GM18858 (cell line): Measurements from ENCODE around the gene KRTAP12-2.
"Not testable (repeated sequence)": the region's sequence is repeated elsewhere in the genome, so short reads cannot be mapped to it uniquely, and the experiment has no call there.

Experiments
- ATAC-seq: cut with Tn5 transposase; IDR thresholded peaks from one replicate; pipeline ENCODE4 v1.9.1; 2021; ENCODE audit not compliant: unreplicated experiment

KRTAP12-2 gene

GRCh38 chr21:44632067-44632466 is 34.7 kb downstream of the KRTAP12-2 start:
- no peak for ATAC-seq

DNA sequence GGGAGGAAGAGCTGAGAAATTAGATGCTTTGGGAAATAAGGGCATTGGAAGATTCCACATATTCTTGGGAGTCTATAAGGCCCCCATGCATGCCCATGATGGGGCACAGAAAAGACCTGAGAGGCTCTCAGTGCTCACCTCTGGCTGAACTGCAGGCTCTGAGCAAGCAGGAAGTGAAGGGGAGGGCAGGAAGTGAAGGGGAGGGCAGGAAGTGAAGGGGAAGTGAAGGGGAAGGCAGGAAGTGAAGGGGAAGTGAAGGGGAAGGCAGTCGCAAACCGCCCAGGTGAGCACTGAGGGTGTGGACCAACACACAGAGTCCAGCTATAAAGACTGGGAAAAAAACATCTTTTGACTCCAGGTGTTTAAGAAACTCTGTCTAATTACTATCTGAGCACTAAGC is 36.3 kb downstream of the KRTAP12-2 start:
- no peak for ATAC-seq

- ATAC-seq = no peak
Observed at GRCh38 chr21:44628707-44629391, 37.9 kb downstream of the KRTAP12-2 start.

DNA sequence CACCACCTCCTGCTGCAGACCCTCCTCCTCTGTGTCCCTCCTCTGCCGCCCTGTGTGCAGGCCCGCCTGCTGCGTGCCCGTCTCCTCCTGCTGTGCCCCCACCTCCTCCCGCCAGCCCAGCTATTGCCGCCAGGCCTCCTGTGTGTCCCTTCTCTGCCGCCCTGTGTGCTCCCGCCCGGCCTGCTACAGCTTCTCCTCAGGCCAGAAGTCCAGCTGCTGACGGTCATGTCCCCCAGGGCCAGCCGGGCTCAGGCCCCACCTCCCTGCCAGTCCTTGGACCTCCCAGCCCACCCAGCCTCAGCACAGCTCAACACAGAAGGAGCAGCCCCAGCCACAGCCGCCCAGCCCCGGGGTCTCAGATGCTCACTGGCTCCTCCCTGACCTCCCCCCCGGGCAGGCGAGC is 38.9 kb downstream of the KRTAP12-2 start:
- not testable (repeated sequence) for ATAC-seq

- not testable (repeated sequence) for ATAC-seq
Observed at GRCh38 chr21:44627181-44627822, 39.4 kb downstream of the KRTAP12-2 start.

DNA sequence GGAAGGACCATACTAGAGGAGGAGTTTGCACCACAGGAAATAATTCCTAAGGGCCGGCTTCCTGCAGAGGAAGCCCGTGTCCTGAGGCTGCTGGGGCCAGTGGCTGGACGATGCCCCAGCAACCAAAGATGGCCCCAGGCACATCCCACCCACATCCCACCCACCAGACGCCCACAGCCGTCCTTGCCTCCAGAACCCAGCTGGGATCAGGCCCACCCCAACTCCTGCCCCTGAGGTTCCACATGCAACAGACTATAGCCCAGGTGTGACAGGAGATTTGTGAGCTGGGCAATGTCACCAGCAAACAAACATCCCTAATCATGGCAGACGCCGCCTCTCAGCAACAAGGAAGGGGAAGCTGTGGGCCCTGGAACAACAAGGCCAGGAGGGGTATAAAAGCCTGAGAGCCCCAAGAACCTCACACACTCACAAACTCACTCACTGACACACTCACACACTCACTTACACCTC is 40.0 kb downstream of the KRTAP12-2 start, which contains the start of gene KRTAP10-9:
Gene KRTAP10-9, plus strand, starts transcription at position 421 of the 471 bp plus-strand sequence. CDS start 79 bp downstream, outside the sequence.
- ATAC-seq = no peak

DNA sequence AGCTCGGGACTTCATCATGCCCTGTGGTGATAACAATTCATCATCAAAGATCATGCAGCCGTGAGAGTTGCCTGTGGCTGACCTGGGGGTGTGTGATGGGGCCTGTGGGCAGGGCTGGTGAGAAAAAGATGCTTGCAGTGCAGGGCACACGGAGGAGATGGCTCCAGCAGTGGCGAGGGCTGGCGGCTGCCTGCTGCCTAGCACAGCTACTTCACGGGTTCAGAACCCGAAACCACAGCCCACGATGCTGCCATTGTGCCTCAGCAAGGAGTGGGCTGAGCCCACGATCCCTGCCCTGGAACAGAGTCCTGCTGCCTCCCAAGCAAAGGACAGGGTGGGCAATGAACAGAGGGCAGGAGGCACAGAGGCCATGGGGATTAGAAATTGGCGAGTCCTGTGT is 40.5 kb downstream of the KRTAP12-2 start:
- ATAC-seq = no peak

- ATAC-seq = no peak
Observed at GRCh38 chr21:44625756-44626155, 41.0 kb downstream of the KRTAP12-2 start.

- no peak for ATAC-seq
Observed at GRCh38 chr21:44623575-44623974, 43.2 kb downstream of the KRTAP12-2 start.

GRCh38 chr21:44619886-44620285 is 46.8 kb downstream of the KRTAP12-2 start:
- ATAC-seq = no peak

GRCh38 chr21:44618909-44619308 is 47.8 kb downstream of the KRTAP12-2 start:
- ATAC-seq = no peak

DNA sequence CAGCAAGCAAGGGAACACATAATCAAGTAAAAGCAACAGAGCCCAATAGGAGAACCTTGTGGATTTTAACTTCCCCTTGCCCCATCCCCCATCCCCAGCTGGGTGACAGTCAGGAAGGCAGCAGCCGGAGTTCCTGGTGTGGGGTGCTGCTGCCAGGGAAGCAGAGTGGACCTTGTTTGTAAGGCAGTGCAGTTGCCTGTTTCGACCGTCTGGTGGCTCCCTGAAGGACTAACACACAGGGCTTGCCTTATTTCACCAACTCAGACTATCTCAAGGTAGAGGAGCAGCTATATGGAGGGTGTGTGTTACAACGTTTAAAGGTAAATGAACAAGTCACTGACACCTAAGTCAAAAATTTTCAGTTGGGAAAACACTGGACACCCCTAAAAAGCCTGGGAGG is 48.2 kb downstream of the KRTAP12-2 start:
- ATAC-seq = no peak

DNA sequence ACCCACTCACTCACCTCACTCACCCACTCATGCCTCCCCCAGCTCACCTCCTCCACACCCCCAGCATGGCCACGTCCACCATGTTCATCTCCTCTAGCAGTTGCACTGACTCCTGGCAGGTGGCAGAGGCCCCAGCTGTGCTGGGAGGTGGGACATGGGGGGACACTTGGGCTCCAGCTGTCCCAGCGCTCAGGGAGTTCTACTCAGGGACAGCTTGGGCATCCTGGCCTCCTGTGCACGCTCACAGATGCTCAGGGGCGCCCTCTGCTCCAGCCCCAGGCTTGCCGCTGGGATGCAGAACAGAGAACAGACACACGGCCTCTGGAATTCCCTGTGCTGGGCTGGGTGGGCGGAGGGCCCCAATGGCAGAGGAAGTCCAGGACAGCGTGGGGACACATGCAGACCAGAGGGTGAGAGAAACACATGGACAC is 49.6 kb downstream of the KRTAP12-2 start:
- no peak for ATAC-seq

DNA sequence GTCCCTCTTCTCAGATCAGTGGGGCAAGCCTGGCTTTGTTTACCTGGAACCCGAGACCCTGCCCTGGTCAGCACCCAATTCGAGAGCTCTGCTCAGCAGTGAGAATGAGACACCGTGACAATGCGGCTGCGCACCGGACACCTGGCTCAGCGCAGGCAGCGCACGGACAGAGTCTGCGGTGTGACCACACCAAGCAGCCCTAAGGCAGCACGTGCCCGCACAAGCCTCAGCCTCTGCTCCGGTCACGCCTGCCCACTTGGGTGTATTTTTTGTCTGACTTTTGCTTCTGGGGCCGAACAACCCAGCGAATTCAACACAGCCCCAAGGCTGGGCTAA is 50.2 kb downstream of the KRTAP12-2 start:
- no peak for ATAC-seq
